HepG2 (cell line): ENCODE results near the gene TNFRSF13B. TPM values are rescaled to one million over a fixed set of nuclear protein-coding genes. Genes with fewer than 3 reads are reported as not detected.

Experiments
- ATAC-seq: fragments of 200-7000 bp; cut with Tn5 transposase; 3 replicates; pipeline ENCODE4 v1.9.1; 2020; ENCODE audit warnings: mild to moderate bottlenecking, moderate library complexity
- BruUV-seq: library from RNA; stranded (reverse); fragments of 400-500 nt; replicated peaks from 2 replicates; lab custom pipeline; 2021; lab: Mats Ljungman, UMichigan
- CTCF ChIA-PET: fragments of 300-600 bp; formaldehyde crosslinking; extraction: SDS; loops from one replicate; lab custom pipeline; 2021; ENCODE audit warnings: low total read pairs, inconsistent platforms, low intra/inter-chr PET ratio; lab: Yijun Ruan, JAX
- POLR2A ChIA-PET: fragments of 350-600 bp; sonication (Branson Sonifier 250); formaldehyde crosslinking; loops from one replicate; lab custom pipeline; 2020; ENCODE audit warnings: antibody characterized with exemption, inconsistent platforms; lab: Yijun Ruan, JAX
- DNase-seq: peaks from one replicate; pipeline ENCODE4 v3.0.0-alpha.2; 2015; ENCODE audit warnings: low spot score
- FAIRE-seq: peaks from 3 replicates; lab custom pipeline; 2011; peaks lifted over from hg19 to GRCh38; lab: Jason Lieb, UNC
- H2AFZ ChIP-seq: one replicate; pipeline ENCODE4 v1.6.1; 2011; ENCODE audit warnings: low read length, inconsistent platforms
- H3K27ac ChIP-seq: fragments of 300-600 bp; 3 replicates; pipeline ENCODE4 v1.8.0; 2011; ENCODE audit warnings: mixed run types, mild to moderate bottlenecking, mixed read lengths, low read length, inconsistent platforms; ENCODE audit not compliant: insufficient read depth; ENCODE audit errors: extremely low read length
- H3K27me3 ChIP-seq, 2 experiments: fragments of 200-600 bp in 1 of 2; 2 replicates in 1 of 2; 3 replicates in 1 of 2; pipeline versions ENCODE4 v1.6.0 to v1.8.0; 2011; ENCODE audit warnings: low read length in 2 of 2, mild to moderate bottlenecking in 2 of 2, moderate library complexity in 2 of 2, inconsistent platforms in 1 of 2; ENCODE audit not compliant: insufficient read depth in 2 of 2, control insufficient read depth in 1 of 2
- H3K36me3 ChIP-seq, 2 experiments: fragments of 200-600 bp in 1 of 2; replicated peaks in 1 of 2; 2 replicates in 1 of 2; 3 replicates in 1 of 2; pipeline versions ENCODE4 v1.5.1 to v1.8.0; 2011; ENCODE audit warnings: low read length in 2 of 2, inconsistent platforms in 1 of 2; ENCODE audit not compliant: insufficient read depth in 2 of 2, control insufficient read depth in 1 of 2
- H3K4me1 ChIP-seq: 2 replicates; pipeline ENCODE4 v1.5.1; 2012; ENCODE audit warnings: low read length, inconsistent platforms; ENCODE audit not compliant: insufficient read depth
- H3K4me2 ChIP-seq: 2 replicates; pipeline ENCODE4 v1.6.0; 2011; ENCODE audit warnings: low read depth, low read length, inconsistent platforms
- H3K4me3 ChIP-seq, 3 experiments: fragments of 200-600 bp in 1 of 3; sonication (generic), shearing (Covaris generic) in 1 of 3; replicated peaks in 1 of 3; 2 replicates each; pipeline ENCODE4 v1.5.1; 2011 to 2016; ENCODE audit warnings: low read length in 3 of 3, inconsistent platforms in 2 of 3, low read depth in 2 of 3, mild to moderate bottlenecking in 2 of 3, control low read depth in 1 of 3, mixed read lengths in 1 of 3; ENCODE audit not compliant: insufficient read depth in 1 of 3
- H3K79me2 ChIP-seq: one replicate; pipeline ENCODE4 v1.6.1; 2011; ENCODE audit warnings: low read length, inconsistent platforms; ENCODE audit not compliant: insufficient read depth
- H3K9ac ChIP-seq: 2 replicates; pipeline ENCODE4 v1.6.0; 2011; ENCODE audit warnings: mild to moderate bottlenecking, low read depth, low read length, inconsistent platforms; ENCODE audit not compliant: insufficient read depth
- H3K9me3 ChIP-seq: 2 replicates; pipeline ENCODE4 v1.5.1; 2012; ENCODE audit warnings: mild to moderate bottlenecking, low read length
- H4K20me1 ChIP-seq: 2 replicates; pipeline ENCODE4 v1.6.0; 2011; ENCODE audit warnings: inconsistent platforms, mild to moderate bottlenecking, low read length, moderate library complexity; ENCODE audit not compliant: insufficient read depth
- JUNB ChIP-seq: sonication (generic); formaldehyde crosslinking; IDR thresholded peaks from 2 replicates; pipeline ENCODE4 v1.8.0; 2022; ENCODE audit warnings: missing genetic modification reagents, mild to moderate bottlenecking, borderline replicate concordance
- TRIM22 ChIP-seq: fragments of 450-650 bp; IDR thresholded peaks from 2 replicates; pipeline ENCODE4 v1.6.1; 2017
- XBP1 ChIP-seq: sonication (generic); formaldehyde crosslinking; IDR thresholded peaks from 2 replicates; pipeline ENCODE4 v1.5.0; 2020; ENCODE audit warnings: missing genetic modification reagents
- ZBTB21 ChIP-seq: sonication (generic); formaldehyde crosslinking; IDR thresholded peaks from 2 replicates; pipeline ENCODE4 v1.4.0; 2020; ENCODE audit warnings: missing genetic modification reagents
- ZNF143 ChIP-seq: sonication (generic); formaldehyde crosslinking; IDR thresholded peaks from 2 replicates; pipeline ENCODE4 v1.4.0; 2020; ENCODE audit warnings: missing genetic modification reagents
- ZNF18 ChIP-seq: sonication (generic); formaldehyde crosslinking; IDR thresholded peaks from 2 replicates; pipeline ENCODE4 v1.8.0; 2022; ENCODE audit warnings: mild to moderate bottlenecking, missing genetic modification reagents; ENCODE audit not compliant: insufficient replicate concordance
- ZNF256 ChIP-seq: sonication (generic); formaldehyde crosslinking; conservative IDR thresholded peaks from 2 replicates; pipeline ENCODE4 v1.4.0; 2020; ENCODE audit warnings: missing genetic modification reagents
- ZSCAN21 ChIP-seq: sonication (generic); formaldehyde crosslinking; IDR thresholded peaks from 2 replicates; pipeline ENCODE4 v1.8.0; 2022; ENCODE audit warnings: mild to moderate bottlenecking, missing genetic modification reagents, moderate library complexity, borderline replicate concordance
- WGBS: methylation state at CpG from one replicate; pipeline ENCODE4 v1.1.6; 2017; ENCODE audit warnings: low lambda C conversion rate; 5-methylcytosine and 5-hydroxymethylcytosine counted together
- in situ Hi-C: cut with HindIII; loops from 2 replicates; pipeline ENCODE4 v1.10.0; 2017; ENCODE audit warnings: low pct_unique_long_range_greater_than_20kb; ENCODE audit not compliant: extremely low pct_ligation_motif_present
- intact Hi-C: fragments of 100-400 bp; cut with micrococcal nuclease; formaldehyde crosslinking; loops from one replicate; pipeline ENCODE4 v1.10.0; 2022; ENCODE audit not compliant: unreplicated experiment
- polyA plus RNA-seq, 8 experiments: library from polyadenylated mRNA; depleted of rRNA in 3 of 8; stranded (reverse) in 7 of 8; unstranded in 1 of 8; fragments of >200 nt; fragmentation: Illumina TruSeq in 4 of 8; extraction: Trizol in 4 of 8; gene quantifications; 2 replicates each; pipeline versions ENCODE4 v1.2.1 to v1.2.3, GENCODE V29; 2011 to 2016; ENCODE audit warnings: low read depth in 4 of 8, missing spikeins in 1 of 8, mixed read lengths in 1 of 8; ENCODE audit not compliant: insufficient read depth in 1 of 8
- total RNA-seq, 5 experiments: library from RNA; depleted of rRNA; stranded (reverse); fragments of >200 nt; fragmentation: Illumina TruSeq; extraction: Trizol; gene quantifications; 2 replicates each; pipeline ENCODE4 v1.2.3, GENCODE V29; 2016; ENCODE audit warnings: low read depth in 1 of 5

The TNFRSF13B gene
- total and polyA plus RNA-seq, 2 of the 13 experiments (the other 11 are each of a cell fraction or from before 2014, with no cell fraction given) = not detected

GRCh38 chr17:16913463-16913862, 58.5 kb downstream of the TNFRSF13B start:
- Histone ChIP-seq H3K36me3 (no peaks in the 10 kb centered on the region), H3K9me3 (no peaks in the 10 kb centered on the region), H2AFZ (no peak overlapping the region), H3K4me3 (no peak overlapping the region), H3K4me2 (no peak overlapping the region), H4K20me1 (no peaks in the 10 kb centered on the region), H3K27ac (no peak overlapping the region)
- POLR2A ChIA-PET = no interaction called here
- ATAC-seq = no peak
- CTCF ChIA-PET = no interaction called here
- intact Hi-C loops = no loop called here
- TF ChIP-seq ZSCAN21 (CRISPR knock-in tag) = no peak
- no peak for TF ChIP-seq ZNF143 (CRISPR knock-in tag)
- TF ChIP-seq XBP1 (CRISPR knock-in tag) = no peak
- no peak for TF ChIP-seq TRIM22
- no peak for TF ChIP-seq ZBTB21
- TF ChIP-seq ZNF256 (CRISPR knock-in tag) = no peak
- no peak for TF ChIP-seq ZNF18 (CRISPR knock-in tag)
- no peak for TF ChIP-seq JUNB (CRISPR knock-in tag)
- TF ChIP-seq, all 625 proteins: peak for 0
- DNase-seq (no peak), FAIRE-seq (no peak)
- H3K4me1 ChIP-seq = no peaks in the 10 kb centered on the region
- in situ Hi-C loops = no loop called here
- no TSS peak for BruUV-seq
- H3K79me2 ChIP-seq = no peaks in the 10 kb centered on the region
- WGBS = 12% methylated on average over 2 of the region's 2 CpGs
- no peak overlapping the region for H3K9ac ChIP-seq
- H3K27me3 ChIP-seq = peaks cover 4 to 38% of the 10 kb centered on the region in 2 experiments; a peak in 4 of 5 replicates
